K562 (cell line): ENCODE measurements around the gene CNDP1. TPM values are rescaled to one million over a fixed set of nuclear protein-coding genes. Genes with fewer than 3 reads are reported as not detected.

ENCODE experiments used
- ATAC-seq: fragments of 200-7000 bp; cut with Tn5 transposase; 3 replicates; pipeline ENCODE4 v1.9.1; 2020; ENCODE audit warnings: moderate library complexity
- BruUV-seq: library from RNA; stranded (reverse); fragments of 400-500 nt; replicated peaks from 2 replicates; lab custom pipeline; 2021; lab: Mats Ljungman, UMichigan
- CTCF ChIA-PET: fragments of 300-600 bp; formaldehyde crosslinking; extraction: SDS; loops from one replicate; lab custom pipeline; 2021; ENCODE audit warnings: low intra/inter-chr PET ratio; lab: Yijun Ruan, JAX
- POLR2A ChIA-PET: fragments of 300-600, 350-650 bp; sonication (Branson Sonifier 250); formaldehyde crosslinking; extraction: SDS; loops from one replicate; lab custom pipeline; 2021; ENCODE audit warnings: antibody characterized with exemption, inconsistent platforms; lab: Yijun Ruan, JAX
- DNase-seq, 4 experiments: peaks; one replicate each; pipeline versions ENCODE4 v3.0.0 to v3.0.0-alpha.2; 2011 to 2018; ENCODE audit warnings: low spot score in 3 of 4, mixed read lengths in 3 of 4; ENCODE audit errors: extremely low read depth in 1 of 4
- FAIRE-seq: peaks from 2 replicates; lab custom pipeline; 2011; peaks lifted over from hg19 to GRCh38; lab: Jason Lieb, UNC
- H2AFZ ChIP-seq: 2 replicates; pipeline ENCODE4 v1.6.0; 2011; ENCODE audit warnings: low read depth, low read length, control low read depth, inconsistent platforms
- H3K27ac ChIP-seq: fragments of 200-600 bp; 3 replicates; pipeline ENCODE4 v1.8.0; 2011; ENCODE audit warnings: low read depth, mild to moderate bottlenecking, control low read depth, inconsistent platforms, low read length, moderate library complexity, mixed read lengths; ENCODE audit errors: extremely low read depth
- H3K27me3 ChIP-seq, 2 experiments: fragments of 300-600 bp in 1 of 2; 2 replicates in 1 of 2; 3 replicates in 1 of 2; pipeline versions ENCODE4 v1.6.0 to v1.8.0; 2011; ENCODE audit warnings: inconsistent platforms in 2 of 2, low read length in 2 of 2, mild to moderate bottlenecking in 1 of 2, mixed read lengths in 1 of 2, moderate library complexity in 1 of 2; ENCODE audit not compliant: control insufficient read depth in 2 of 2, insufficient read depth in 2 of 2
- H3K36me3 ChIP-seq: fragments of 300-600 bp; 3 replicates; pipeline ENCODE4 v1.8.0; 2011; ENCODE audit warnings: mild to moderate bottlenecking, low read length, inconsistent platforms; ENCODE audit not compliant: control insufficient read depth, insufficient read depth
- H3K4me1 ChIP-seq, 2 experiments: fragments of 200-600 bp in 1 of 2; replicated peaks in 1 of 2; 2 replicates in 1 of 2; 3 replicates in 1 of 2; pipeline versions ENCODE4 v1.5.1 to v1.8.0; 2011; ENCODE audit warnings: inconsistent platforms in 2 of 2, low read length in 2 of 2, mild to moderate bottlenecking in 1 of 2, mixed read lengths in 1 of 2, moderate library complexity in 1 of 2; ENCODE audit not compliant: control insufficient read depth in 2 of 2, insufficient read depth in 2 of 2
- H3K4me2 ChIP-seq: 2 replicates; pipeline ENCODE4 v1.6.1; 2011; ENCODE audit warnings: low read length, control low read depth, inconsistent platforms, mixed read lengths; ENCODE audit not compliant: insufficient read depth
- H3K4me3 ChIP-seq: fragments of 200-600 bp; sonication (generic), shearing (Covaris generic); 2 replicates; pipeline ENCODE4 v1.5.1; 2016; ENCODE audit warnings: control low read depth, inconsistent platforms
- H3K79me2 ChIP-seq: fragments of 200-600 bp; 3 replicates; pipeline ENCODE4 v1.8.0; 2011; ENCODE audit warnings: low read length, inconsistent platforms; ENCODE audit not compliant: control insufficient read depth, insufficient read depth
- H3K9ac ChIP-seq, 2 experiments: 2 replicates each; pipeline versions ENCODE4 v1.6.0 to v1.6.1; 2011; ENCODE audit warnings: low read depth in 2 of 2, low read length in 2 of 2, control low read depth in 1 of 2, inconsistent platforms in 1 of 2, mild to moderate bottlenecking in 1 of 2, mixed read lengths in 1 of 2; ENCODE audit not compliant: insufficient read depth in 1 of 2
- H3K9me1 ChIP-seq: one replicate; pipeline ENCODE4 v1.6.0; 2011; ENCODE audit warnings: inconsistent platforms, mild to moderate bottlenecking, low read length, moderate library complexity; ENCODE audit not compliant: control insufficient read depth, insufficient read depth
- H3K9me3 ChIP-seq: replicated peaks from 2 replicates; pipeline ENCODE4 v1.5.1; 2011; ENCODE audit warnings: low read depth, low read length, inconsistent platforms; ENCODE audit not compliant: control insufficient read depth, insufficient read depth
- H4K20me1 ChIP-seq: replicated peaks from 2 replicates; pipeline ENCODE4 v1.6.1; 2011; ENCODE audit warnings: low read length, inconsistent platforms, mixed read lengths; ENCODE audit not compliant: control insufficient read depth, insufficient read depth
- BHLHE40 ChIP-seq: IDR thresholded peaks from 2 replicates; pipeline ENCODE4 v1.6.1; 2011; ENCODE audit warnings: low read length, improper control_type of control experiment
- C11orf30 ChIP-seq: fragments of 450-650 bp; IDR thresholded peaks from 2 replicates; pipeline ENCODE4 v1.6.1; 2016; ENCODE audit warnings: low read depth, mild to moderate bottlenecking
- GTF2F1 ChIP-seq: IDR thresholded peaks from 2 replicates; pipeline ENCODE4 v1.6.1; 2011; ENCODE audit warnings: low read depth, low read length, improper control_type of control experiment
- KLF13 ChIP-seq: fragments of 450-650 bp; IDR thresholded peaks from 2 replicates; pipeline ENCODE4 v1.6.1; 2016; ENCODE audit warnings: missing genetic modification characterization, low read depth, mild to moderate bottlenecking, missing compliant biosample characterization, moderate library complexity, borderline replicate concordance
- POLR2B ChIP-seq: fragments of 450-650 bp; IDR thresholded peaks from 2 replicates; pipeline ENCODE4 v1.6.1; 2018; ENCODE audit warnings: low read depth; ENCODE audit not compliant: partially characterized antibody
- SMAD2 ChIP-seq: fragments of 150-350 bp; IDR thresholded peaks from 2 replicates; pipeline ENCODE4 v1.6.1; 2014; ENCODE audit warnings: low read depth, mild to moderate bottlenecking, low read length
- SRSF7 ChIP-seq: fragments of 200-400 bp; formaldehyde crosslinking; optimal IDR thresholded peaks from 2 replicates; pipeline ENCODE3; 2017; ENCODE audit warnings: mild to moderate bottlenecking, low read depth, low read length
- ZNF121 ChIP-seq: sonication (generic); formaldehyde crosslinking; conservative IDR thresholded peaks from 2 replicates; pipeline ENCODE4 v1.8.0; 2022; ENCODE audit warnings: missing genetic modification reagents
- ZNF318 ChIP-seq, 2 experiments: fragments of 450-650 bp; IDR thresholded peaks; 2 replicates each; pipeline ENCODE4 v1.6.1; 2016; ENCODE audit warnings: mild to moderate bottlenecking in 2 of 2, borderline replicate concordance in 1 of 2, low read depth in 1 of 2, moderate library complexity in 1 of 2
- ZNF57 ChIP-seq: fragments of 450-650 bp; formaldehyde crosslinking; IDR thresholded peaks from 2 replicates; pipeline ENCODE4 v1.4.0; 2020; ENCODE audit warnings: mild to moderate bottlenecking, moderate library complexity
- WGBS: fragments of 100-300 bp; shearing (Covaris generic); methylation state at CpG from one replicate; pipeline ENCODE4 v1.1.6; 2016; ENCODE audit warnings: low coverage, mixed read lengths; ENCODE audit not compliant: insufficient coverage; ENCODE audit errors: missing lambda C conversion rate; 5-methylcytosine and 5-hydroxymethylcytosine counted together
- in situ Hi-C: fragments of 300-500 bp; cut with MboI; formaldehyde crosslinking; loops from 4 replicates; pipeline ENCODE4 v1.15.0; 2018; ENCODE audit warnings: inconsistent platforms, mixed read lengths
- intact Hi-C: fragments of 100-400 bp; cut with micrococcal nuclease; formaldehyde crosslinking; loops from 2 replicates; pipeline ENCODE4 v1.14.2; 2022
- polyA plus RNA-seq, 8 experiments: library from polyadenylated mRNA; depleted of rRNA in 4 of 8; stranded (reverse) in 5 of 8; unstranded in 3 of 8; fragments of >200 nt; fragmentation: Nextera tagmentation in 2 of 8; fragmentation: Illumina TruSeq in 1 of 8; extraction: Ambion mirVana in 2 of 8; extraction: Trizol in 1 of 8; gene quantifications; 2 replicates each; pipeline versions ENCODE4 v1.2.1 to v1.2.3, GENCODE V29; 2011 to 2014; ENCODE audit warnings: inconsistent platforms in 1 of 8, missing spikeins in 1 of 8
- total RNA-seq, 7 experiments: library from RNA; depleted of rRNA in 6 of 7; stranded (reverse); fragments of >200 nt in 6 of 7; fragmentation: Illumina TruSeq in 2 of 7; extraction: Trizol in 2 of 7; gene quantifications; 2 replicates each; pipeline versions ENCODE4 v1.2.1 to v1.2.3, GENCODE V29; 2011 to 2021; ENCODE audit warnings: low replicate concordance in 1 of 7

CNDP1 gene
- total and polyA plus RNA-seq, 9 of the 15 experiments (the other 6 are each of a cell fraction or from before 2014, with no cell fraction given): not detected

GRCh38 chr18:74497778-74498177, 36.5 kb upstream of the CNDP1 start:
- Histone ChIP-seq H3K4me2 (peak overlapping the region; percentile 78), H3K79me2 (peaks cover 44% of the 10 kb centered on the region), H3K9me3 (no peaks in the 10 kb centered on the region), H3K27me3 (no peaks in the 10 kb centered on the region), H4K20me1 (no peaks in the 10 kb centered on the region), H3K9ac (no peak overlapping the region), H3K9me1 (no peaks in the 10 kb centered on the region), H3K4me3 (no peak overlapping the region), H3K27ac (no peak overlapping the region), H3K4me1 (peaks cover 13 to 19% of the 10 kb centered on the region in 2 experiments; a peak in 4 of 5 replicates), H2AFZ (no peak overlapping the region), H3K36me3 (peaks cover 43% of the 10 kb centered on the region; the same call in 2 of the 3 replicates)
- 44% methylated on average over 2 of the region's 3 CpGs for WGBS
- ChIA-PET POLR2A (interaction anchor here (0.8 to 1.3 kb wide), 3 partner anchors 11 to 51 kb away, joined by 3 read pairs; no protein-coding TSS in a partner anchor), CTCF (no interaction called here)
- no peak for DNase-seq
- FAIRE-seq: no peak
- intact Hi-C loops: loop anchor here (5.0 kb wide), 2 partner anchors 55 to 1235 kb away; no protein-coding TSS in a partner anchor
- in situ Hi-C loops: no loop called here
- no peak for ATAC-seq
- no TSS peak for BruUV-seq
- TF ChIP-seq SRSF7: no peak
- TF ChIP-seq BHLHE40: no peak
- TF ChIP-seq KLF13 (tag): no peak
- no peak for TF ChIP-seq ZNF318 (IDR thresholded peaks at IDR 0.05; ENCODE audit: borderline replicate concordance in 1 of 2, low read depth in 1 of 2)
- TF ChIP-seq ZNF121 (CRISPR knock-in tag): no peak
- TF ChIP-seq SMAD2: no peak
- no peak for TF ChIP-seq C11orf30
- TF ChIP-seq ZNF57: no peak
- TF ChIP-seq GTF2F1: no peak
- no peak for TF ChIP-seq POLR2B
- TF ChIP-seq, all 486 proteins: peak for 0
